GM23338 (cell line): ENCODE results near the gene MMADHC. TPM values are rescaled to one million over a fixed set of nuclear protein-coding genes. Genes with fewer than 3 reads are reported as not detected.

Experiments used
- ATAC-seq: fragments of 200-7000 bp; cut with Tn5 transposase; 3 replicates; pipeline ENCODE4 v1.9.1; 2020
- DNase-seq: peaks from one replicate; pipeline ENCODE4 v3.0.0-alpha.2; 2015; ENCODE audit warnings: low spot score
- H2AFZ ChIP-seq: fragments of 200-600 bp; sonication (generic); 2 replicates; pipeline ENCODE4 v1.8.0; 2016; ENCODE audit warnings: antibody characterized with exemption, mild to moderate bottlenecking, moderate library complexity
- H3F3A ChIP-seq: fragments of 200-600 bp; sonication (generic); replicated peaks from 2 replicates; pipeline ENCODE4 v1.8.0; 2017; ENCODE audit warnings: antibody characterized with exemption, mixed run types, low read depth
- H3K27ac ChIP-seq: fragments of 200-600 bp; sonication (generic); 2 replicates; pipeline ENCODE4 v1.6.1; 2016; ENCODE audit warnings: low read depth
- H3K27me3 ChIP-seq: fragments of 200-600 bp; sonication (generic); 2 replicates; pipeline ENCODE4 v1.8.0; 2016; ENCODE audit warnings: mild to moderate bottlenecking, mixed run types, moderate library complexity; ENCODE audit not compliant: insufficient read depth
- H3K36me3 ChIP-seq: fragments of 200-600 bp; sonication (generic); 2 replicates; pipeline ENCODE4 v1.8.0; 2016; ENCODE audit warnings: mild to moderate bottlenecking; ENCODE audit not compliant: insufficient read depth
- H3K4me1 ChIP-seq: fragments of 200-600 bp; sonication (generic); 2 replicates; pipeline ENCODE4 v1.8.0; 2016; ENCODE audit warnings: mild to moderate bottlenecking, moderate library complexity; ENCODE audit not compliant: insufficient read depth
- H3K4me2 ChIP-seq: fragments of 200-600 bp; sonication (generic); 2 replicates; pipeline ENCODE4 v1.7.1; 2017; ENCODE audit warnings: mixed run types
- H3K4me3 ChIP-seq: fragments of 200-600 bp; sonication (generic); 2 replicates; pipeline ENCODE4 v1.6.1; 2016; ENCODE audit warnings: mixed run types
- H3K79me2 ChIP-seq: fragments of 200-600 bp; sonication (generic); replicated peaks from 2 replicates; pipeline ENCODE4 v1.8.0; 2017; ENCODE audit warnings: mild to moderate bottlenecking; ENCODE audit not compliant: insufficient read depth
- H3K9me2 ChIP-seq: fragments of 200-600 bp; sonication (generic); 2 replicates; pipeline ENCODE4 v1.8.0; 2017; ENCODE audit not compliant: insufficient read depth
- H4K20me1 ChIP-seq: fragments of 200-600 bp; sonication (generic); replicated peaks from 2 replicates; pipeline ENCODE4 v1.8.0; 2017; ENCODE audit warnings: mild to moderate bottlenecking; ENCODE audit not compliant: insufficient read depth
- H3K27ac Mint-ChIP-seq: 2 replicates; pipeline ENCODE4 v1.8.0; 2020; ENCODE audit warnings: inconsistent platforms, mild to moderate bottlenecking, moderate library complexity, mixed read lengths
- H3K27me3 Mint-ChIP-seq: 3 replicates; pipeline ENCODE4 v1.8.0; 2022; ENCODE audit warnings: low read depth, mild to moderate bottlenecking, moderate library complexity, mixed read lengths, inconsistent platforms; ENCODE audit not compliant: insufficient read depth, poor library complexity
- H3K36me3 Mint-ChIP-seq: 3 replicates; pipeline ENCODE4 v1.8.0; 2021; ENCODE audit warnings: low read depth, mild to moderate bottlenecking, inconsistent platforms, moderate library complexity, mixed read lengths
- H3K4me1 Mint-ChIP-seq: 3 replicates; pipeline ENCODE4 v1.8.0; 2020; ENCODE audit warnings: mild to moderate bottlenecking, inconsistent platforms, mixed read lengths
- H3K4me3 Mint-ChIP-seq: 3 replicates; pipeline ENCODE4 v1.8.0; 2021; ENCODE audit warnings: moderate library complexity, mild to moderate bottlenecking, inconsistent platforms, mixed read lengths
- H3K9me3 Mint-ChIP-seq: 3 replicates; pipeline ENCODE4 v1.8.0; 2020; ENCODE audit warnings: moderate library complexity, mild to moderate bottlenecking, inconsistent platforms, mixed read lengths
- CREB1 ChIP-seq: fragments of 250-450 bp; sonication (Bioruptor Pico); IDR thresholded peaks from 2 replicates; pipeline ENCODE4 v1.5.0; 2020; ENCODE audit warnings: low read depth, mild to moderate bottlenecking, moderate library complexity
- EZH2 ChIP-seq: fragments of 200-600 bp; sonication (generic); IDR thresholded peaks from one replicate; pipeline ENCODE4 v1.8.0; 2017; ENCODE audit warnings: antibody characterized with exemption, mild to moderate bottlenecking, low read depth; ENCODE audit not compliant: unreplicated experiment
- EZH2phosphoT487 ChIP-seq: fragments of 200-600 bp; sonication (generic); IDR thresholded peaks from one replicate; pipeline ENCODE4 v1.8.1; 2018; ENCODE audit warnings: antibody characterized with exemption; ENCODE audit not compliant: unreplicated experiment
- JUNB ChIP-seq: IDR thresholded peaks from one replicate; pipeline ENCODE4 v1.6.1; 2016; ENCODE audit warnings: antibody characterized with exemption; ENCODE audit not compliant: unreplicated experiment
- NANOG ChIP-seq: IDR thresholded peaks from 2 replicates; pipeline ENCODE4 v1.6.1; 2016; ENCODE audit warnings: antibody characterized with exemption, borderline replicate concordance
- POLR2AphosphoS5 ChIP-seq: IDR thresholded peaks from 2 replicates; pipeline ENCODE4 v1.6.1; 2016; ENCODE audit warnings: antibody characterized with exemption, low read depth
- STAT1 ChIP-seq: IDR thresholded peaks from one replicate; pipeline ENCODE4 v1.6.1; 2016; ENCODE audit warnings: antibody characterized with exemption; ENCODE audit not compliant: unreplicated experiment
- ZNF331 ChIP-seq: fragments of 250-450 bp; sonication (Bioruptor Pico); IDR thresholded peaks from 2 replicates; pipeline ENCODE4 v1.5.0; 2020; ENCODE audit warnings: low read depth, mild to moderate bottlenecking, moderate library complexity
- polyA plus RNA-seq: library from polyadenylated mRNA; unstranded; fragments of >200 nt; fragmentation: Nextera tagmentation; extraction: Ambion mirVana; gene quantifications from 2 replicates; pipeline ENCODE4 v1.2.1, GENCODE V29; 2016
- total RNA-seq: library from RNA; depleted of rRNA; stranded (reverse); fragments of >200 nt; shearing (Covaris generic); gene quantifications from 2 replicates; pipeline ENCODE4 v1.2.3, GENCODE V29; 2014
- TF ChIP-seq, protein P1 (sequence below): fragments of 250-450 bp; sonication (Bioruptor Pico); IDR thresholded peaks from 2 replicates; pipeline ENCODE4 v1.5.0; 2020; ENCODE audit warnings: mild to moderate bottlenecking, moderate library complexity
- TF ChIP-seq, protein P2 (sequence below): IDR thresholded peaks from 2 replicates; pipeline ENCODE4 v1.6.1; 2016; ENCODE audit warnings: antibody characterized with exemption
- TF ChIP-seq, protein P3 (sequence below): IDR thresholded peaks from one replicate; pipeline ENCODE4 v1.6.1; 2018; ENCODE audit warnings: antibody characterized with exemption; ENCODE audit not compliant: unreplicated experiment

Gene MMADHC
- total and polyA plus RNA-seq, 2 experiments from 2014 or later, result 135 to 163 TPM

DNA sequence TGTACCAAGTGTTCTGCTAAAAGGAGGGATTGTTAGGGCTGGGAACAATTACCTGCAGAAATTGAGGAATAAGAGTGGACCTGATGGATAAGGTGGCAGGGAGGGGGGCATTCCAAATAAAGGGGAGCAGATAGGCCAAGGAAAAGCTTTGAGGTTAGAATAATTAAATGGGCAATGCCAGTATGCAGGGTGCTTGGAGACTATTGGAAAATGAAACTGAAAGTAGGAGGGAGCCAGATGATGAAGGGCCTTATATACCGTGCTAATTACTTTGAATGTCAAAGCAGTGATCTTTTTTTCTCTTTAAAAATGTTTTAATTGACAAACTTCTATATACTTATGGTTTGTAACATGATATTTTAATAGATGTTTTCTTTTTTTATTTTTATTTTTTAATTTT lies 42.9 kb downstream of the MMADHC start (continued):
- TF ChIP-seq, protein P1, sequence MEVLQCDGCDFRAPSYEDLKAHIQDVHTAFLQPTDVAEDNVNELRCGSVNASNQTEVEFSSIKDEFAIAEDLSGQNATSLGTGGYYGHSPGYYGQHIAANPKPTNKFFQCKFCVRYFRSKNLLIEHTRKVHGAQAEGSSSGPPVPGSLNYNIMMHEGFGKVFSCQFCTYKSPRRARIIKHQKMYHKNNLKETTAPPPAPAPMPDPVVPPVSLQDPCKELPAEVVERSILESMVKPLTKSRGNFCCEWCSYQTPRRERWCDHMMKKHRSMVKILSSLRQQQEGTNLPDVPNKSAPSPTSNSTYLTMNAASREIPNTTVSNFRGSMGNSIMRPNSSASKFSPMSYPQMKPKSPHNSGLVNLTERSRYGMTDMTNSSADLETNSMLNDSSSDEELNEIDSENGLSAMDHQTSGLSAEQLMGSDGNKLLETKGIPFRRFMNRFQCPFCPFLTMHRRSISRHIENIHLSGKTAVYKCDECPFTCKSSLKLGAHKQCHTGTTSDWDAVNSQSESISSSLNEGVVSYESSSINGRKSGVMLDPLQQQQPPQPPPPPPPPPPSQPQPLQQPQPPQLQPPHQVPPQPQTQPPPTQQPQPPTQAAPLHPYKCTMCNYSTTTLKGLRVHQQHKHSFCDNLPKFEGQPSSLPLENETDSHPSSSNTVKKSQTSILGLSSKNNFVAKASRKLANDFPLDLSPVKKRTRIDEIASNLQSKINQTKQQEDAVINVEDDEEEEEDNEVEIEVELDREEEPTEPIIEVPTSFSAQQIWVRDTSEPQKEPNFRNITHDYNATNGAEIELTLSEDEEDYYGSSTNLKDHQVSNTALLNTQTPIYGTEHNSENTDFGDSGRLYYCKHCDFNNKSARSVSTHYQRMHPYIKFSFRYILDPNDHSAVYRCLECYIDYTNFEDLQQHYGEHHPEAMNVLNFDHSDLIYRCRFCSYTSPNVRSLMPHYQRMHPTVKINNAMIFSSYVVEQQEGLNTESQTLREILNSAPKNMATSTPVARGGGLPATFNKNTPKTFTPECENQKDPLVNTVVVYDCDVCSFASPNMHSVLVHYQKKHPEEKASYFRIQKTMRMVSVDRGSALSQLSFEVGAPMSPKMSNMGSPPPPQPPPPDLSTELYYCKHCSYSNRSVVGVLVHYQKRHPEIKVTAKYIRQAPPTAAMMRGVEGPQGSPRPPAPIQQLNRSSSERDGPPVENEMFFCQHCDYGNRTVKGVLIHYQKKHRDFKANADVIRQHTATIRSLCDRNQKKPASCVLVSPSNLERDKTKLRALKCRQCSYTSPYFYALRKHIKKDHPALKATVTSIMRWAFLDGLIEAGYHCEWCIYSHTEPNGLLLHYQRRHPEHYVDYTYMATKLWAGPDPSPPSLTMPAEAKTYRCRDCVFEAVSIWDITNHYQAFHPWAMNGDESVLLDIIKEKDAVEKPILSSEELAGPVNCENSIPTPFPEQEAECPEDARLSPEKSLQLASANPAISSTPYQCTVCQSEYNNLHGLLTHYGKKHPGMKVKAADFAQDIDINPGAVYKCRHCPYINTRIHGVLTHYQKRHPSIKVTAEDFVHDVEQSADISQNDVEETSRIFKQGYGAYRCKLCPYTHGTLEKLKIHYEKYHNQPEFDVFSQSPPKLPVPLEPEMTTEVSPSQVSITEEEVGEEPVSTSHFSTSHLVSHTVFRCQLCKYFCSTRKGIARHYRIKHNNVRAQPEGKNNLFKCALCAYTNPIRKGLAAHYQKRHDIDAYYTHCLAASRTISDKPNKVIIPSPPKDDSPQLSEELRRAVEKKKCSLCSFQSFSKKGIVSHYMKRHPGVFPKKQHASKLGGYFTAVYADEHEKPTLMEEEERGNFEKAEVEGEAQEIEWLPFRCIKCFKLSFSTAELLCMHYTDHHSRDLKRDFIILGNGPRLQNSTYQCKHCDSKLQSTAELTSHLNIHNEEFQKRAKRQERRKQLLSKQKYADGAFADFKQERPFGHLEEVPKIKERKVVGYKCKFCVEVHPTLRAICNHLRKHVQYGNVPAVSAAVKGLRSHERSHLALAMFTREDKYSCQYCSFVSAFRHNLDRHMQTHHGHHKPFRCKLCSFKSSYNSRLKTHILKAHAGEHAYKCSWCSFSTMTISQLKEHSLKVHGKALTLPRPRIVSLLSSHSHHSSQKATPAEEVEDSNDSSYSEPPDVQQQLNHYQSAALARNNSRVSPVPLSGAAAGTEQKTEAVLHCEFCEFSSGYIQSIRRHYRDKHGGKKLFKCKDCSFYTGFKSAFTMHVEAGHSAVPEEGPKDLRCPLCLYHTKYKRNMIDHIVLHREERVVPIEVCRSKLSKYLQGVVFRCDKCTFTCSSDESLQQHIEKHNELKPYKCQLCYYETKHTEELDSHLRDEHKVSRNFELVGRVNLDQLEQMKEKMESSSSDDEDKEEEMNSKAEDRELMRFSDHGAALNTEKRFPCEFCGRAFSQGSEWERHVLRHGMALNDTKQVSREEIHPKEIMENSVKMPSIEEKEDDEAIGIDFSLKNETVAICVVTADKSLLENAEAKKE (CRISPR knock-in tag), result no peak
- TF ChIP-seq EZH2phosphoT487 (no peak), JUNB (no peak), ZNF331 (CRISPR knock-in tag) (no peak)

DNA sequence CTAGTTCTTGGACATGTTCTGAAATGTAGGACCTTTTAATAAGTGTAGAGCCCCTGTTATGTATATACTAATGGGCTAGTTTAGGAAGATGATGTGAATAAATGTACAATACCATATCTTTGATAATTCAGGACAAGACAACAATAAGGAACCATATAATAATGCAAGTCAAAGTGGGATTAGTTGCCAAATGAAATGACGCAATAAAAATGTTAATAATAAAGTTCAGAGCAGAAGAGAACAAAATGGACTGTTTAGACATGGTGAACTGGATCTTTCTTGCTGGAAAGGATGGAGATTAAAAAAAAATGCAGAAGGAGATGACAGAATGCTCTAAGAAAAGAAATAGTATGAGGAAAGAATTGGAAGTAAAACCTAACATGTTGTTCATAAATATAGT lies 43.7 kb downstream of the MMADHC start:
- no peak for ATAC-seq
- Mint-ChIP-seq H3K4me3 (no peak overlapping the region), H3K36me3 (no peaks in the 10 kb centered on the region), H3K27ac (no peak overlapping the region), H3K27me3 (no peaks in the 10 kb centered on the region), H3K9me3 (no peaks in the 10 kb centered on the region; the same call in 2 of the 3 replicates), H3K4me1 (no peaks in the 10 kb centered on the region)
- Histone ChIP-seq H3K27ac (no peak overlapping the region), H3K4me2 (no peak overlapping the region), H4K20me1 (no peaks in the 10 kb centered on the region), H3K4me1 (no peaks in the 10 kb centered on the region), H3K36me3 (no peaks in the 10 kb centered on the region), H3K27me3 (no peaks in the 10 kb centered on the region), H3F3A (no peaks in the 10 kb centered on the region), H3K4me3 (no peak overlapping the region), H3K79me2 (no peaks in the 10 kb centered on the region), H2AFZ (no peak overlapping the region), H3K9me2 (0 out of 2 replicates have a peak, but pooled peaks cover 6% of the 10 kb centered on the region)
- DNase-seq, result no peak
- TF ChIP-seq JUNB (no peak), CREB1 (CRISPR knock-in tag) (no peak), STAT1 (no peak), NANOG (no peak), EZH2 (no peak), POLR2AphosphoS5 (no peak)
- TF ChIP-seq, protein P2, sequence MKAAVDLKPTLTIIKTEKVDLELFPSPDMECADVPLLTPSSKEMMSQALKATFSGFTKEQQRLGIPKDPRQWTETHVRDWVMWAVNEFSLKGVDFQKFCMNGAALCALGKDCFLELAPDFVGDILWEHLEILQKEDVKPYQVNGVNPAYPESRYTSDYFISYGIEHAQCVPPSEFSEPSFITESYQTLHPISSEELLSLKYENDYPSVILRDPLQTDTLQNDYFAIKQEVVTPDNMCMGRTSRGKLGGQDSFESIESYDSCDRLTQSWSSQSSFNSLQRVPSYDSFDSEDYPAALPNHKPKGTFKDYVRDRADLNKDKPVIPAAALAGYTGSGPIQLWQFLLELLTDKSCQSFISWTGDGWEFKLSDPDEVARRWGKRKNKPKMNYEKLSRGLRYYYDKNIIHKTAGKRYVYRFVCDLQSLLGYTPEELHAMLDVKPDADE, result no peak
- TF ChIP-seq, protein P3, sequence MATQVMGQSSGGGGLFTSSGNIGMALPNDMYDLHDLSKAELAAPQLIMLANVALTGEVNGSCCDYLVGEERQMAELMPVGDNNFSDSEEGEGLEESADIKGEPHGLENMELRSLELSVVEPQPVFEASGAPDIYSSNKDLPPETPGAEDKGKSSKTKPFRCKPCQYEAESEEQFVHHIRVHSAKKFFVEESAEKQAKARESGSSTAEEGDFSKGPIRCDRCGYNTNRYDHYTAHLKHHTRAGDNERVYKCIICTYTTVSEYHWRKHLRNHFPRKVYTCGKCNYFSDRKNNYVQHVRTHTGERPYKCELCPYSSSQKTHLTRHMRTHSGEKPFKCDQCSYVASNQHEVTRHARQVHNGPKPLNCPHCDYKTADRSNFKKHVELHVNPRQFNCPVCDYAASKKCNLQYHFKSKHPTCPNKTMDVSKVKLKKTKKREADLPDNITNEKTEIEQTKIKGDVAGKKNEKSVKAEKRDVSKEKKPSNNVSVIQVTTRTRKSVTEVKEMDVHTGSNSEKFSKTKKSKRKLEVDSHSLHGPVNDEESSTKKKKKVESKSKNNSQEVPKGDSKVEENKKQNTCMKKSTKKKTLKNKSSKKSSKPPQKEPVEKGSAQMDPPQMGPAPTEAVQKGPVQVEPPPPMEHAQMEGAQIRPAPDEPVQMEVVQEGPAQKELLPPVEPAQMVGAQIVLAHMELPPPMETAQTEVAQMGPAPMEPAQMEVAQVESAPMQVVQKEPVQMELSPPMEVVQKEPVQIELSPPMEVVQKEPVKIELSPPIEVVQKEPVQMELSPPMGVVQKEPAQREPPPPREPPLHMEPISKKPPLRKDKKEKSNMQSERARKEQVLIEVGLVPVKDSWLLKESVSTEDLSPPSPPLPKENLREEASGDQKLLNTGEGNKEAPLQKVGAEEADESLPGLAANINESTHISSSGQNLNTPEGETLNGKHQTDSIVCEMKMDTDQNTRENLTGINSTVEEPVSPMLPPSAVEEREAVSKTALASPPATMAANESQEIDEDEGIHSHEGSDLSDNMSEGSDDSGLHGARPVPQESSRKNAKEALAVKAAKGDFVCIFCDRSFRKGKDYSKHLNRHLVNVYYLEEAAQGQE, result no peak
